ENCODE results near the gene FAM124B.
"Not testable (repeated sequence)": the region's sequence is repeated elsewhere in the genome, so short reads cannot be mapped to it uniquely, and the experiment has no call there.

DNA sequence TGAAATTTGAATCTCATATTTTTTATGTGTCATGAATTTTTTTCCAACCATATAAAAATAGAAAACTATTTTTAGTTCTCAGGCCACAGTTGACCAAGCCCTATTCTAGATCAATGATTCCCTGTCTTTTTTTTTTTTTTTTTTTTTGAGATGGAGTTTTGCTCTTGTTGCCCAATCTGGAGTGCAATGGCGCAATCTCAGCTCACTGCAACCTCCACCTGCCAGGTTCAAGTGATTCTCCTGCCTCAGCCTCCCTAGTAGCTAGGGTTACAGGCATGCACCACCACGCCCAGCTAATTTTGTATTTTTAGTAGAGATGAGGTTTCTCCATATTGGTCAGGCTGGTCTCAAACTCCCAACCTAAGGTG, 19.6 kb downstream of the FAM124B start:
- TF ChIP-seq, protein P1, sequence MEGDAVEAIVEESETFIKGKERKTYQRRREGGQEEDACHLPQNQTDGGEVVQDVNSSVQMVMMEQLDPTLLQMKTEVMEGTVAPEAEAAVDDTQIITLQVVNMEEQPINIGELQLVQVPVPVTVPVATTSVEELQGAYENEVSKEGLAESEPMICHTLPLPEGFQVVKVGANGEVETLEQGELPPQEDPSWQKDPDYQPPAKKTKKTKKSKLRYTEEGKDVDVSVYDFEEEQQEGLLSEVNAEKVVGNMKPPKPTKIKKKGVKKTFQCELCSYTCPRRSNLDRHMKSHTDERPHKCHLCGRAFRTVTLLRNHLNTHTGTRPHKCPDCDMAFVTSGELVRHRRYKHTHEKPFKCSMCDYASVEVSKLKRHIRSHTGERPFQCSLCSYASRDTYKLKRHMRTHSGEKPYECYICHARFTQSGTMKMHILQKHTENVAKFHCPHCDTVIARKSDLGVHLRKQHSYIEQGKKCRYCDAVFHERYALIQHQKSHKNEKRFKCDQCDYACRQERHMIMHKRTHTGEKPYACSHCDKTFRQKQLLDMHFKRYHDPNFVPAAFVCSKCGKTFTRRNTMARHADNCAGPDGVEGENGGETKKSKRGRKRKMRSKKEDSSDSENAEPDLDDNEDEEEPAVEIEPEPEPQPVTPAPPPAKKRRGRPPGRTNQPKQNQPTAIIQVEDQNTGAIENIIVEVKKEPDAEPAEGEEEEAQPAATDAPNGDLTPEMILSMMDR (IDR thresholded peaks at IDR 0.05; ENCODE audit: low read depth, low read length) = not testable (repeated sequence)
- not testable (repeated sequence) for TF ChIP-seq POLR2A (IDR thresholded peaks at IDR 0.05; ENCODE audit: extremely low read depth, insufficient read length)
